ENCODE results near the gene SYT15.
"Not testable (repeated sequence)": the region's sequence is repeated elsewhere in the genome, so short reads cannot be mapped to it uniquely, and the experiment has no call there.

SYT15 gene

DNA sequence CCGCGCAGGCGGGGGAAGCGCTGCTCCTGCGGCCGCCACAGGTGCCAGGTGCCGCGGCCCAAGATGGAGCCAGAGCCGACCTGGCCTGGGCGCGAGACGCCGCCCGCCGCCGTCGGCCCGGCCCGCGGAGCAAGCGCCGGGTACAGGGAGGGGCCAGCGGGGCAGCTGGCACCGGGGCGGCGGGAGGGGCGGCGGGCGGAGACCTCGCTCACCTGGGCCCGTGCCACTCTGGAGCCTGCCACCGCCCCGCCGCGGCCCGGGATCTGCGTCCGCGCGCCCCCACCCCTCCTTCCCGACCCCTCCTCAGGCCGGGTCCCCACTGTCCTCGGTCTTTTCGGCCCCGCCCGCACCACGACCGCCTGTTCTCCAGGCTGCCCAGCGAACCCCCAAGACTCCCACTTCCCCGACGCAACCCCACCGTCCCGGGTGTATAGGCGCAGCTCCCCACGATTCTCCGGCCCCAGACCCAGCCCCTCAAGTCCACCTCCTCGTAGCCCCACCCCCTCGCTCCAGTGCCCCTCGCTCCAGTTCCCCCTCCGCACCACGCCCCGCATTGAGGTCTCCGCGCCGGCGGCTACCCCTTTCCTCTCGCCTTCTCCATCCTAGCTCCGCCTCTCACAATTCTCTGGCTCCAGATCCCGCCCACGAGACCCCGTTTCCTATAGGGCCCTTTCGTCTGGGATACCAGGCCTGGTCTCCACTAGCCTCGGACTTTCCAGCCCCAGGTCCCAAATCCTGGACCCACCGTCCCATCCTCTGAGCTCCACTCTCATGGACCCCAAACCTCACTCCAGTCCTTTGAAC is 22.2 kb upstream of the SYT15 start, which contains the start of gene GPRIN2:
TSS of gene GPRIN2 (minus strand) at position 144 of the 804 bp plus-strand sequence. CDS start 5,922 bp downstream, outside the sequence.
- DNase-seq (ENCODE audit: low spot score), result no peak

DNA sequence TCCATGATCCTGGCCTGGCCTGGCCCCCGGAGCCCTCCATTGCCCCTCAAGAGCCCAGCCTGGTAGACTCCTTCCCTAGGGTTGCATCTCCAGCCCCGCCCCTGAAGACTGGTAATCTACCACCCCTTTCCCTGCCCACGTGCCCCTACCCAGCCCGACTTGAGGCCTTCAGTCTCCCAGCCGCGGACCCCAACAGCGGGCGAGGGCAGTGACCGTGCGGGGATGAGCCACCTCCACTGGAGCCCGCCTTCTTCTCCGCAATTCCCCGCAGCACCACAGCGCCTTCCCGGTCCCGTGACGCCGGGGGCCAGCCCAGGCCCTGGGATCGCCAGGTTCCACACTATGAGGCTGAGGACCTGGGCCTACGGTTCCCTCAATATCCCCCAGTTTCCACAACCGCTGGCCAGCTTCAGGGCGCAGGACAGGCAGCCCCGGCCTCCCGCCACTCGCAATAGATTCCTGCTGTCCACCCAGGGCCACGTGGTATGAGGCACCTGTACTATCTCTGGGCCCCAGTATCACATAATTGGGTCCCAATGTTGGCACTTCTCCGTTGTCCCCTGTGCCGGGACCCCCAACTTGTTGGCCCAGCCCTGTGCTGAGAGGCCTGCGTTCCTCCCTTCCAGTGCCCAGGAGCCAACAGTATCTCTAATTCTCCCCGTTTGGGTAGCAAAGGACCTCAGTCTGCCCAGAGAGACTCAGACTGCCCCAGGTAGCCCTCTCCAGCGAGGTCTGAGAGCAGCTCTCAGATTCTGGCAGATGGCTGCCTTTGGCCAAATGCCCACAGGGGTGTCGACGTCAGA is 21.4 kb upstream of the SYT15 start:
- no peak for DNase-seq (ENCODE audit: low spot score)

DNA sequence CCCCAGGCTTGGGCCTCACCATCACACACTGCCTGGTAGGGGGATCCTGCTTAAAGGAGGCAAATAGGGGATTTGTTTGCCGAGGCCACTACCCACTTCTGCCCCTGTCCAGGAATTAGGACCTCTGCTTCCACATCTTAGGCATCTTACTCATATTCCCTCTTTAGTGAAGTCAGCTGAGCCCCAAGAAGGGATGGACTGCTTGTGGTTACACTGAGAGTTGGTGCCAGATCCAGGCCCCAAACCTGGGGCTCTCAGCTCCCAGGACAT is 20.9 kb upstream of the SYT15 start:
- DNase-seq (ENCODE audit: low spot score), result no peak

DNA sequence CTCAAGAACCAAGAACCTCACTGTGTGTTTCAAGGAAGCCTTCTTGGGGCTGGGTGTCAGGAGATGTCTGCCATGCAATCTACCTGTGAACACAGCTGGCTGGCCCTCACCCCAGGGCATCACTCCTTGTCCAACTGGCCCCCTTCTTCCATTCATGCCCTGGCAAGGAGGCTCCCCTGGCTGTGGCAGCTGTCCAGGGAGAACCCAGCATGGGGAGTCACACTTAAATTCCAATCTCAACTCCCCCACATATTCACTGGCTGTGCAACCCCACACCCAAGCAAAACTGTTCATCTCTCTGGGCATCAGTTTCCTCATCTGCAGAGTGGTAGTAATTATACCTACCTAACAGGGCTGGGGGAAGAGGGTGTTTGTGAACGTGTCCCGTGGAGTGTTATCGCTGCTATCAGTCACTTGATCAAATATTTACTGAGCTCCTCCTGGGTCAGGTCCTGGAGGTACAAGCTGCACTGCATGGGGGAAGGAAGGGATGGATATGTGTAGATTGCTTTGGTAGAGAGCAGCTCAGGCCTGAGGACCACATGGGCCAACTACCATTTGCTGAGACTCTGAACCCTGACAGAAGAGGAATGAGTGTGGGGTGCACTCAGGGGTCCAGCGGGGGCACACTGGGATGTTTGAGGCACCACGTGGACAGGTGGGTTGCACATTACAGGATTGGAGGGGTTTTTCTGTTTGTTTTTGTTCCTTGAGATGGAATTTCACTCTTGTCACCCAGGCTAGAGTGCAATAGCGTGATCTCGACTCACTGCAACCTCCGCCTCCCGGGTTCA is 20.3 kb upstream of the SYT15 start:
- no peak for DNase-seq (ENCODE audit: low spot score)

DNA sequence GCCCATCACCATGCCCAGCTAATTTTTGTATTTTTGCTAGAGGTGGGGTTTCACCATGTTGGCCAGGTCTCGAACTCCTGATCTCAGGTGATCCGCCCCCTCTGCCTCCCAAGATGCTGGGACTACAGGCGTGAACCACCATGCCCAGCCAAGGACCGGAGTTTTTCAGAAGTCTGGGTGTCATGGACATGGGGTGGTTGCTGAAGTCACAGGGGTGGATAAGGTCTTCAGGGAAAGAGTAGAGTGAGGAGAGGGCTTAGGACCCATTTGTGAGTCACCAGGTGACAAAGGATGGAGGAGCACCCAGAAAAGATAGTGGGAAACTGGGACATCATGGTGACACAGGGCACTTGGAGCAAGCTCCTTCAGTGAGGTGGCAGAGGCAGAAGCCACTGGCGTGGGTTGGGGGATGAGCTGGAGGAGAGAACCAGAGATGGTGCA is 19.7 kb upstream of the SYT15 start:
- peak; percentile 0 for DNase-seq (ENCODE audit: low spot score)

DNA sequence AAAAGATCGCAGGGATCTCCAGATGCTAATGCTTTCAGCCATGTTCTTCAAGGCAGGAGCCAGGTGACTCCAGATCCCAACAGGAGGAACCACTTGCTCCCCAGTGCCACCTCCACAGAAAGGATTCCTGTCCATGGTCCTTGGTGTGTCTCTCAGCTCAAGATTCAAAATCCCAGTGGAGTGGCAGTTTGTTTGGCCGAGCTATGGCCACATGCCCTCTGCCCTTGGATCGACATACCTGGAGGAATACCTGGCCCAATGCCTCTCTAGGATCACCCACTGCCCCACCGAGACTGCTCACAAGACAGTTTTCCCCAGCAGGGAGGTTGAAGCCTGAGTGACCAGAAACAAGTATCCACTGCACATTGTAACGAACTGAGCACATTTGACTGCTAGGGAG is 18.5 kb upstream of the SYT15 start:
- DNase-seq (ENCODE audit: low spot score), result no peak

DNA sequence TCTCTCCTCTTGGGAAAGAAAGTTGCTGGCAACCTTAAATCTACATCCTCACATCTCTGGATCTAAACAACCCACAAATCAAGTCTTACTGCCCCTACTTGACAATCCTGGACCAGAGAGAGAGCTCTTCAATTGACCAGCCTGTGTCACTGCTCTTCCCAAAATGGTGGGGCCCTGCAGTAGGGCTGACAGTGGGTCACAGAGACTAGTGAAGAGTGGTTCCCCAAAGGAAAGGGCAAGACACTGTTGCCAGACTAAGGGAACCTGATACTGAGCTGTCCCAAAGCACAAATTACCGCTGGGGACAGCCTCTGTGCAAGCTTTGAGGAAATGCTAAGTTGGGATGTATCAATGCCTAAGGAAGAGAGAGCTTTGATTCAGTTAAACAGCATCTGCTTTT is 18.0 kb upstream of the SYT15 start:
- no peak for DNase-seq (ENCODE audit: low spot score)

DNA sequence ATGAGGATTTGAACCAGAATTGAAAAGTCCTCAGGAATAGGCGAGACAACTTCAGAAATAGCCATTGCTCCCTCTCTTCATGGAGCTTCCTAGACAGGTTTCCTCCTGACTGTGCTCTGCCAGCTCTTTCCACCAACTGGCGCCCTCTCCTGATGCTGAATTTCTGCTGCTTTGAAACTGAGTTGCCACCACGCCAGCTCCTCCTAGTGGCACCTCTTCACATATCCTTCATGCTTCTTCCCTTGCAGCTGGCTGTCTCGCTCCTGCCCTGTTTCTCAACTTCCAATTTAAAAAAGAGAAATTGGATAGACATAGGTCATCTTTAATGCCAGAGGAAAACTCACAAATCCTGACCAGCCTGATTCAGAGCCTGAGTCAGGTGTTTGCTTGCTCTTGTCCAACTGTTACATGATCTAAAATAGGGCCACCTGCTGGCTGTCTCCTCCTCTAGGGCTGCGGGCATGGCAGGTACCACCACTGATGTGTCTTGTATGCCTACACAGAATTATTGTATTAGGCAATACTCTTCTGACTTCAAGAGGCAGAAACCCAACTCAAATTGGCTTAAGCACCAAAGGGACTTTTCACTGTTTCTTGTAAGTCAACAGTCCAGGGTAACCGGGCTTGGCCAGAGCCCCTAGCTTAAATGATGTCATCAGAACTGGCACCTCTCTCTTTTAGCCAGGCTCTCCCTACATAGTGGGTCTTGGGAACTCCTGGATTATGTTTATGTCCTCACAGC is 13.2 kb upstream of the SYT15 start:
- peak; percentile 36 for DNase-seq (ENCODE audit: low spot score)

DNA sequence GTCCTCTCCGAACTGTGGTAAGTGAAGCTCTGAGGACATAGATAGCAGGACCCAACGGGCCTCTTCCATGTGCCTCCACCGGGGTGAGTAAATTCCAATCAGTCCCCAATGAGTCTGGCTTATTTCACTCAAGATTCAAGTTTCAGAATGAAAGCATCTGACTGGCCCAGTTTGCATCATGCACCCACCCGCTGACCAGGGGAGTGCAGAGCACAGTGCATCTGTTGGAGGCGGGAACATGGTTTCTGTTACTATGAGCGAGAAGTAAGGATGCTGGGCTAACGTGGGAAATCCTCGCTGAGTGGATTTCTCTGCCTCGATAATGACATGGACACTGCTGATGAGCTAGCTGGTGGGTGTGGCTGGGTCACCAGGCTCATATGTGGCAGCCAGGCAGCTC is 11.8 kb upstream of the SYT15 start:
- DNase-seq (ENCODE audit: low spot score), result not testable (repeated sequence)

DNA sequence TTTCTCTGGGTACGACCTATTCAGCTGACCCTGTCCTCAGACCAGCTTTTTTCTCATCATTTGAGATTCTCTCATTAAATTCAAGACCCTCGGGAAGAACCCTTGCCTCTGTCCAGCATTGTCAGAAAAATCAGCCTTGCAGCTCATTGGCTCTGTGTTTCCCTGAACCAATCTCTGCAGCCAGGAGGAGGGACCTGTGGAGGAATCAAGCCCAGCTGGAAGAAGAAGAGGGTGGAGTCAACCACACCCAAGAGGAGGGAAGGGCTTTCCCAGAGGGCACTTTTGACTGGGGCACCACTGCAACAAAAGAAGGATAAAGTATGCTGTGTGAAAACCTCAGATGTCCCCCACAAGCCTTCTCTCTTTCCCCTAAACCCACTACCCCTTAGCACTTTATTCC is 8.3 kb upstream of the SYT15 start:
- DNase-seq (ENCODE audit: low spot score), result not testable (repeated sequence)

DNA sequence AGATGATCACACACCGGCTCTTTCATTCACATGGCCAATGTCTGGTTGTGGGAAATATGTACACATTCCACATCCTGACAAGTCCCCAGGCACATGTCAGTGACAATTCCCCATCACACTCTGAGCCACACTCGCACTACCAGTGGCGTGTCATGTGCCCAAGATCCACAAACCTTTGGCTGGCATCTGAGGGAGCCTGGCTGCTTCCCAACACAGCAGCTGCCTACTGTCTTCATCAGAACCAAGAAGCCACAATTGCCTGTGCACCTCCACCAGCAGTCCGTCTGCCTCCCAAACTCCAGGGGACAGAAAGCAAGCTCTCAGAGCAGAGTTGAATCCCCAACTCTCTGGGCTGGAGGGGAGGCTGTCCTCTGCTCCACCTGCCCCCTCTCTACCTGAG is 6.2 kb upstream of the SYT15 start:
- DNase-seq (ENCODE audit: low spot score), result not testable (repeated sequence)

DNA sequence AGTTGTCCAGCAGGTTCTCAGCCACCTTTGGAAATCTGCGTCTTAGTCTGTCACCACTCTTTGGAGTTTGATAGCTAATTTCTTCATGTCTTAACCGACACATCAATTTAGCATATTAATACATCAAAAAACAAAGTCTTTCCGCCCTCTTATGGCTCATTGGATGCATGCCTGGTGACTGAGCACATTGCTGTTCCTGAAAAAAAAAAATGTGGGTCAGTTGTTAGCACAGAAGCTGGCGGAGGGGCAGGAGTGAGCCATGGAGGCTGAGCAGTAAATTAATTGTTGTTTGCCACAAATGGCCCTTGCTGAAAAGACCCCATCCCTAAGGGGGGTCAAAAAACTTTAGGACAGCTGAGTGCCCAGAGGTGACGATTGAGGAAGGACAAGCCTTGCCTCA is 5.6 kb upstream of the SYT15 start:
- not testable (repeated sequence) for DNase-seq (ENCODE audit: low spot score)

DNA sequence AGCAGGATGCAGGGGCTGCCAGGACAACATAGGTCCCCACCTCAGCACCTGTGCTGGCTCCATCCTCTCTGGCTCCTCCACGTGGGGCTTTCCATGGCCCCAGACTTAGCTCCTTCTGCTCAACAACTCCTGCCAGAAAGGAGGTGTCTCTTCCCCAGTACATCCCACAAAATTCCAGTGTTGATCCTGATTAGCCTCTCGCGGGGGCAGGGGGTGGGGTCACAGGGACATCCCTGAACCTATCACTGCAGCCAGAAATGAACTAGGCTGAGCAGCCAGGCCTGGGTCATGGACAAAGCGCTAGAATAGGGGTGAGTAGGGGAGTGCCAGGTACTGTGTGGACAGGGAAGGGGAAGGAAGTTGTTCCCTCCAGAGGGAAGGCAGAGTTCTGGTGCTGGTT is 5.0 kb upstream of the SYT15 start:
- not testable (repeated sequence) for DNase-seq (ENCODE audit: low spot score)

DNA sequence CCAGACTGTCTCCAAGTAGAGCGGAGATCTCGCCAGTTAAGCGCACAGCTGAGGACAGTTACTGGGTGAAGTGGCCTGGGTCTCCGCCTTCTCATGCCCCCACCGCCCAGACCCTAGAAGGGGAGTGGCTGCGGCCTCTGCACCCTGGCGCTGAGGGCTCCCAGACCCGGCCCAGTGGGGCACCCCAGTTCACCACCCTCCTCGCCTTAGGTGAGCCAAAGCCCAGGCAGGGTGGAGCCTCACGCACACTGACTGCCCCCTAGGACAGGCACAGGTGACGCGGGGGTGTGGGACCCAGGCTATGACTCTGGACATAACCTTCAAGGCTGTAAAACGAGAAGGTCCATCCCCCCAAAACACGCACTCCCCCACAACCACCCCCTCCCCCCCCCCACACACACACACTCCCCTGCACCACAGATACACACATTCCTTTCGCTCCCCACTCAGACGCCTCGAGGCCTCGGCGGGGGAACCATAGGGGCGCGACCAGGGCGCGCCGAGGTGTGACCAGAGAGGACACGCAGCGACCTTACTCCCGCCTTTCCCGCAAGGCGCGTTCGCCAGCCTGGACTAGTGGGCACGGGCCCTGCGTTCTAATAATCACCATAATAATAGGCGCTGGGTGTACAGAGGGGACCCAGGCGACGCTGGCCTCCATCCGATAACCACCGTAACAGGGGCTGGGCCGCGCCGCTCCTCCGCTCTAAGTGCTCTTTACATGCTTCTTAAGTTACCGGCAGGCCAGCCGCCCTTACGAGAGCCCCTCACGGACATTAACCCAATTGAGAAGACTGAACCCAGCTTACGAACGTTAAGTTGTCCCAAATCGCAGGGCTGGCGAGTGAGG is 1.1 kb upstream of the SYT15 start:
- not testable (repeated sequence) for DNase-seq (ENCODE audit: low spot score)

DNA sequence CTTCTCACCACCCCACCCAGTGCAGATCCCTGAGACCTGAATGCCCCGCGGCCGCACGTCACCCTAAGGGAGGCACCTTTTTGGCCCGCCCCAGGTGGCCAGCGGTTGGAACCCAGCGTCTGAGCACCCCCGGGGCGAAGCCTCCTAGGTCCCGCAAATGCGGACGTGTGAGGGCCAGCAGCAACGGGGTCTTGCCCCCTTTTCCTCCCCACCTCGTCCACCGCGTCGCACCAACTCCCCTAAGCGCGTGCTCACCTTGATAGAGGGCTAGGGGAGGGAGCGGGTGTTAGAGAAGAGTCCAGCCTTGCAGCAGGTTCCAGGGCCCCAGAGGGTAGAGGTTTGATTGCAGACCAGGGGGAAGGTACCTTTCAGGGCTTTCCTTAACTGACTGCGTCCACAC is 450 bp downstream of the SYT15 start:
- DNase-seq (ENCODE audit: low spot score), result not testable (repeated sequence)

DNA sequence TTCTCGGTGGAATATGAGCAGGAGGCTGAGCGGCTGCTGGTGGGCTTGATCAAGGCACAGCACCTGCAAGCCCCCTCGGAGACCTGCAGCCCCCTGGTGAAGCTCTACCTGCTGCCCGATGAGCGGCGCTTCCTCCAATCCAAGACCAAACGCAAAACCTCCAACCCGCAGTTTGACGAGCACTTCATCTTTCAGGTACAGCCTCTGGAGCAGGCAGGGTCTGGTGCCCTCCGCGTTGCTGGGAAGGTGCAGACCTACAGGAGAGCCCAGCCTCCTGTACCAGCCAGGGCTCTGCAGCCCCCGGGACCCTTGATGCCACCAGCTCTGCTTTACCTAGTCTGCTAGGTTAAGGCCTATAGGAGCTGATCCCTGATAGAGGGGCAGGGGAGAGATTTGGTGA is 3.1 kb downstream of the SYT15 start:
- not testable (repeated sequence) for DNase-seq (ENCODE audit: low spot score)

DNA sequence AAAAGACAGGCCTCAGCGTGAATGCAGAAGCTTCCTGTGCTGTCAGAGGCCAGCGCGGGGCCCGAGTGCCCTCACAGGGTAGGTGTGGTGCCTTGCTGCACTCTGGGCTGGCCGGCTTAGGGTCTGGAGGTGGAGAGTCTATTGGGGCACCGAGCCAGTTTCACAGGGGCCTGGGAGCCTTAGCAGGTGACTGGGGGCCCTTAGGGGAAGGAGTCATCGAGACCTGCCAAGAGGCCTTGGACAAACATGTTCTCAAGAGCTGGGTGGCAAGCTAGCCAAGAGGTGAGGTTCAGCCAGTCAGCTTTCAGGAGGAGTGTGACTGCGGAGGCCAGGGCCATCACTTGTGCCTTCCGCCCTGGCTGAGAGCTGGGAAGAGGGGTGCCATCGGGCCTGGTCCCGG is 3.6 kb downstream of the SYT15 start:
- DNase-seq (ENCODE audit: low spot score), result not testable (repeated sequence)

DNA sequence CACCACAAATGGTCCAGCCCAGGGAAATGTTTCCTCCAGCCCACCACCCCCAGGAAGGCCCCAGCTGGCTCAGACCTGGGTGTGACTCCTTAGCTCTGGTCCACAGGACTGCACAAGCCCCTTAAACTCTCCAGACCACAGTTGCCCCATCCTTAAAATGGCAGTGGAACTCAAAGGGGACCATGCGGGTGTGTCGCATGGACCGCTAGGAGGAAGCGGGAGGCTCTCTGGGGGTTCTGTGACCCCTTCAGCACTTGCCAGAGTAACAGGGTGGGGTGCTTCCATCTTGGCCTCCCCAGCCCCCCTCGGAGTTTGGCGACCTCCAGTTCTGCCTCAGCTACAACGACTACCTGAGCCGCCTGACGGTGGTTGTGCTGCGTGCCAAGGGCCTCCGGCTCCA is 5.3 kb downstream of the SYT15 start:
- DNase-seq (ENCODE audit: low spot score), result not testable (repeated sequence)

DNA sequence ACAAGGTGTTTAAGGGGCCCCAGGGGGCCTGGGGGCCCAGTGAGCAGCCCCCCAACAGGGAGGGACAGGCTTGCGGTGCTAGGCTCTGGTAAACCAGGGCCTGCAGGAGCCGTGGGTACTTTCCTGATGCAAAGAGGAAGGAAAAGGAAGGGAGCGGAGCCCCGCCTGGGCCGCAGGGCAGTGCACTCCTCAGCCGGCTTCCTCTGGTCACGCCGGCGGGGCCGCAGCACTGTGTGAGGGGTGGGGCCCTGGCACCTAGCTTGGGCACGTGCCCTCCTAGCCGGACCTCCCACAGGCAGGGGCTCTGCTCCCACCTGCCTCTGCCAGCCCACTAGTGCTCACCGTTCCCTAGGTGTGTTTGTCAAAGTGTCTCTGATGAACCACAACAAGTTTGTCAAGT is 6.3 kb downstream of the SYT15 start:
- DNase-seq (ENCODE audit: low spot score), result not testable (repeated sequence)

DNA sequence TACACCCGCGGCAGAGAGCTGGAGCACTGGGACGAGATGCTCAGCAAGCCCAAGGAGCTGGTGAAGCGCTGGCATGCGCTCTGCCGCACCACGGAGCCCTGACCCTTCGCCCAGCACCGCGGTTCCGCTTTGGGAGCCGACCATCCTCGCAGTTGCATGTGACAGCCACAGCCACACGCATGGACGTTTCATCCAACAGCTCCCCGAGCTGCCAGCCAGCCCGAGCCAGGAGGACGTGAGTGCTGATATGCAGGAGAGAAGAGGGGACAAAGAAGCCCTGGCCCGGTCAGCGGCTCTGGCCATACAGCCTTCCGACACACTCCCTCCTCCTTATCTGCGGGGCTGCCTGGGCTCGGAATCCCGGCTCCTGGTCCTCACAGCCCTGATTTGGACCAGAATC is 8.6 kb downstream of the SYT15 start:
- not testable (repeated sequence) for DNase-seq (ENCODE audit: low spot score)

DNA sequence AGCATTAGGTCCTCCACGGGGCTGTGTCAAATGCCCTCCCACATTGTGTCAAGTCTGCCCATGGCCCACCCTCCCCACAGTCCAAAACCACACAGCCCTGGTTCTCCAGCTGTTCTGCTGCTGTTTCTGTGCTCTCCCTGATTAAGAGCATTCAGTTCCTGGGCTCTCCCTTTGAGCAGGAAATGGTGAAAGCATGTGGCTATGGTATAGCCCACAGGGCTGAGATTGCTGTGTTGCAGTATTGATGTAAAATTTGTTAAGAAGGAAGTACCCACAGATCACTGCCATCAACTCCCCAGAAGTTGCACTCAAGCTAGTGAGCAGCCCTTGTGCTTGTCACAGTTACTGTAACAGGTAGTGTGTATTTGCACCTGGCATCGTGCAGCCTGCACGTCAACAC is 9.3 kb downstream of the SYT15 start:
- not testable (repeated sequence) for DNase-seq (ENCODE audit: low spot score)

Data from CD4-positive, alpha-beta T cell treated with Interleukin-15 for 4 hours (primary cell).